Caco-2 (cell line): Measurements from ENCODE around the gene INHBC. TPM values are rescaled to one million over a fixed set of nuclear protein-coding genes. Genes with fewer than 3 reads are reported as not detected.

Source experiments
- BruUV-seq: library from RNA; stranded (reverse); fragments of 400-500 nt; replicated peaks from 2 replicates; lab custom pipeline; 2021; lab: Mats Ljungman, UMichigan
- CTCF ChIA-PET: fragments of 300-600 bp; sonication (Branson Sonifier 250); formaldehyde crosslinking; loops from one replicate; lab custom pipeline; 2022; ENCODE audit warnings: antibody characterized with exemption; lab: Charles Lee
- POLR2A ChIA-PET: fragments of 300-600 bp; sonication (Branson Sonifier 250); formaldehyde crosslinking; loops from one replicate; lab custom pipeline; 2022; ENCODE audit warnings: antibody characterized with exemption; lab: Charles Lee
- DNase-seq, 2 experiments: peaks; one replicate each; pipeline versions ENCODE4 v3.0.0 to v3.0.0-alpha.2; 2020 to 2022
- H3K27me3 ChIP-seq: replicated peaks from 2 replicates; pipeline ENCODE4 v1.6.0; 2011; ENCODE audit warnings: low read length; ENCODE audit not compliant: control insufficient read depth, insufficient read depth
- H3K36me3 ChIP-seq: 2 replicates; pipeline ENCODE4 v1.5.1; 2011; ENCODE audit warnings: low read length; ENCODE audit not compliant: control insufficient read depth, insufficient read depth
- H3K4me1 ChIP-seq: fragments of 250-450 bp; sonication (Bioruptor Pico); 2 replicates; pipeline ENCODE4 v1.5.1; 2020; ENCODE audit warnings: mild to moderate bottlenecking
- H3K4me3 ChIP-seq: 2 replicates; pipeline ENCODE4 v1.5.1; 2011; ENCODE audit warnings: low read depth, mild to moderate bottlenecking, control low read depth, low read length
- H3K9me3 ChIP-seq: fragments of 250-450 bp; sonication (Bioruptor Pico); 2 replicates; pipeline ENCODE4 v1.5.1; 2020; ENCODE audit warnings: mild to moderate bottlenecking, moderate library complexity
- H3K27ac Mint-ChIP-seq: one replicate; pipeline ENCODE4 v1.8.0; 2022; ENCODE audit warnings: mixed read lengths; ENCODE audit not compliant: unreplicated experiment
- H3K27me3 Mint-ChIP-seq: one replicate; pipeline ENCODE4 v1.8.0; 2022; ENCODE audit warnings: mixed read lengths; ENCODE audit not compliant: insufficient read depth, unreplicated experiment
- H3K36me3 Mint-ChIP-seq: one replicate; pipeline ENCODE4 v1.8.0; 2022; ENCODE audit warnings: mild to moderate bottlenecking, mixed read lengths; ENCODE audit not compliant: insufficient read depth, unreplicated experiment
- H3K4me1 Mint-ChIP-seq: one replicate; pipeline ENCODE4 v1.8.0; 2022; ENCODE audit warnings: low read depth, mixed read lengths; ENCODE audit not compliant: unreplicated experiment
- H3K4me3 Mint-ChIP-seq: one replicate; pipeline ENCODE4 v1.8.0; 2022; ENCODE audit warnings: mild to moderate bottlenecking, moderate library complexity, mixed read lengths; ENCODE audit not compliant: unreplicated experiment
- H3K9me3 Mint-ChIP-seq: one replicate; pipeline ENCODE4 v1.8.0; 2022; ENCODE audit warnings: mixed read lengths; ENCODE audit not compliant: unreplicated experiment
- intact Hi-C: fragments of 100-400 bp; cut with micrococcal nuclease; formaldehyde crosslinking; loops from one replicate; pipeline ENCODE4 v1.10.0; 2022; ENCODE audit not compliant: unreplicated experiment
- total RNA-seq: library from RNA; stranded (reverse); gene quantifications from 2 replicates; pipeline ENCODE4 v1.2.3, GENCODE V29; 2022
- TF ChIP-seq, protein P1 (sequence below), 2 experiments: fragments of 200-600 bp in 1 of 2; IDR thresholded peaks; 1 replicate in 1 of 2; 2 replicates in 1 of 2; pipeline versions ENCODE4 v1.5.1 to v1.8.0; 2011 to 2022; ENCODE audit warnings: antibody characterized with exemption in 1 of 2, control low read depth in 1 of 2, inconsistent platforms in 1 of 2, low read depth in 1 of 2, low read length in 1 of 2, mild to moderate bottlenecking in 1 of 2, moderate library complexity in 1 of 2; ENCODE audit not compliant: insufficient read depth in 1 of 2, severe bottlenecking in 1 of 2, unreplicated experiment in 1 of 2

INHBC gene
- total RNA-seq, 1 experiment from 2014 or later: not detected

DNA sequence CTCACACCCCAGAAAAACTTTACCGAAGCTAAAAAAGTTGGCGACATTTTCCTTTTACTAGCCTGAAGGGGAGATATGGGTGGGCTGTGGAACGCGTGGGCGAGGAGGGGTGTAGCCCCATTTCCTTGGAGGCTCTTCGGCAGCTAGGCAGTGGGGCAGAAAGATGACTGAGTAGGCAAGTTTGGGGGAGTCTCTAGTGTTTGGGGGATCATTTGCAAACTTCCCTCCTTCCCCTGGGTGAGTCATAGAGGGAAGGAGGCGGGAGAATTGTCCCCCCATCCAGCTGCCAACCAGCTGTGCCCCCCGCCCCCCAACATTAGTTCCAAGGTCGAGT is 27.3 kb downstream of the INHBC start:
- no peaks in the 10 kb centered on the region for H3K36me3 Mint-ChIP-seq
- peaks cover 13% of the 10 kb centered on the region for H3K27me3 Mint-ChIP-seq
- BruUV-seq: no TSS peak
- no peaks in the 10 kb centered on the region for H3K36me3 ChIP-seq
- no peaks in the 10 kb centered on the region for H3K9me3 Mint-ChIP-seq
- no peaks in the 10 kb centered on the region for H3K9me3 ChIP-seq
- POLR2A ChIA-PET: no interaction called here
- peaks cover 10% of the 10 kb centered on the region for H3K4me1 ChIP-seq
- H3K27me3 ChIP-seq: no peaks in the 10 kb centered on the region
- peaks cover 15% of the 10 kb centered on the region for H3K4me1 Mint-ChIP-seq
- no peak for DNase-seq
- TF ChIP-seq, protein P1, sequence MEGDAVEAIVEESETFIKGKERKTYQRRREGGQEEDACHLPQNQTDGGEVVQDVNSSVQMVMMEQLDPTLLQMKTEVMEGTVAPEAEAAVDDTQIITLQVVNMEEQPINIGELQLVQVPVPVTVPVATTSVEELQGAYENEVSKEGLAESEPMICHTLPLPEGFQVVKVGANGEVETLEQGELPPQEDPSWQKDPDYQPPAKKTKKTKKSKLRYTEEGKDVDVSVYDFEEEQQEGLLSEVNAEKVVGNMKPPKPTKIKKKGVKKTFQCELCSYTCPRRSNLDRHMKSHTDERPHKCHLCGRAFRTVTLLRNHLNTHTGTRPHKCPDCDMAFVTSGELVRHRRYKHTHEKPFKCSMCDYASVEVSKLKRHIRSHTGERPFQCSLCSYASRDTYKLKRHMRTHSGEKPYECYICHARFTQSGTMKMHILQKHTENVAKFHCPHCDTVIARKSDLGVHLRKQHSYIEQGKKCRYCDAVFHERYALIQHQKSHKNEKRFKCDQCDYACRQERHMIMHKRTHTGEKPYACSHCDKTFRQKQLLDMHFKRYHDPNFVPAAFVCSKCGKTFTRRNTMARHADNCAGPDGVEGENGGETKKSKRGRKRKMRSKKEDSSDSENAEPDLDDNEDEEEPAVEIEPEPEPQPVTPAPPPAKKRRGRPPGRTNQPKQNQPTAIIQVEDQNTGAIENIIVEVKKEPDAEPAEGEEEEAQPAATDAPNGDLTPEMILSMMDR (IDR thresholded peaks at IDR 0.05; ENCODE audit: insufficient read depth in 1 of 2, low read depth in 1 of 2, low read length in 1 of 2, severe bottlenecking in 1 of 2, unreplicated experiment in 1 of 2): no peak
- no peak overlapping the region for H3K27ac Mint-ChIP-seq
- peak overlapping the region; percentile 43 for H3K4me3 ChIP-seq
- CTCF ChIA-PET: interaction anchor here (0.8 to 1.2 kb wide), 2 partner anchors 9 to 248 kb away, joined by 3 to 5 read pairs; no protein-coding TSS in a partner anchor
- H3K4me3 Mint-ChIP-seq: peak overlapping the region; percentile 81
- intact Hi-C loops: loop anchor here (1.0 kb wide), 1 partner anchor 249 kb away; no protein-coding TSS in a partner anchor

DNA sequence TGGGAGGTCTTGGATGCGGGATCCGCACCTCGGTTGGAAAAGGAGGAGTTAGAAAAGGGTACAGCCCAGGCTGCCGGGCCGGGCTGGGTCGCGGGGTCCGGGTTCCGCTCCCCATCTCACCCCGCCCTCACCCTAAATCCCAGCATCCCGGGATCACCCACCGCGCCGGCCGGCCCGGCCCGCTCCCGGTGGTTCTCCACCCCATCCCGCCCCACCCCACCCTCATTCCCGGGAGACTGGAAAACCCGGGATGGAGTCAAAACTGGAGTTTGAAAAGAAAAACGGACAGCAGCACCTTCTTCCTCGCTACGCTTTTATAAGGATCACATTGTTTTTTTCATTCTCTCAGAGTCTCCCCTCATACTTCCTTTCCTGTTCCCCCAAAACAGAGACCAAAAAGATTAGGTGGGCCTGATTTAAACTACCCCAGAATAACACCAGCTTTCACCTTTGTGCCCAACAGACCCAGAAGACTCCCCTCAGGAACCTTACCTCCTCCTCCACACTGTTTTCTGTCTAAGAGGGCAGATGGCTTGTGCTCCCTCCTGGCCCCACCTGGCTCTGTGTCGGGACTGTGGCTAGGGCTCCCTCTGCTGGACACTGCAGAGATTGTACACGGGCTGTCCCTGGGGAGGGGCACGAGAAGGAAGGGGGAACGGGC is 27.8 kb downstream of the INHBC start:
- H3K4me1 ChIP-seq: peaks cover 10% of the 10 kb centered on the region
- peaks cover 17% of the 10 kb centered on the region for H3K27me3 Mint-ChIP-seq
- peak overlapping the region; percentile 81 for H3K4me3 Mint-ChIP-seq
- H3K4me1 Mint-ChIP-seq: peaks cover 14% of the 10 kb centered on the region
- intact Hi-C loops: loop anchor here (1.0 kb wide), 1 partner anchor 249 kb away; no protein-coding TSS in a partner anchor
- BruUV-seq: no TSS peak
- no peaks in the 10 kb centered on the region for H3K9me3 ChIP-seq
- H3K4me3 ChIP-seq: peak overlapping the region; percentile 43
- peak; percentile 92 to 93 for DNase-seq
- ChIA-PET POLR2A (no interaction called here), CTCF (interaction anchor here (0.8 to 1.2 kb wide), 3 partner anchors 10 to 249 kb away, joined by 3 to 5 read pairs (median 3); no protein-coding TSS in a partner anchor)
- peak overlapping the region; percentile 49 for H3K27ac Mint-ChIP-seq
- H3K36me3 Mint-ChIP-seq: no peaks in the 10 kb centered on the region
- no peaks in the 10 kb centered on the region for H3K9me3 Mint-ChIP-seq
- H3K36me3 ChIP-seq: no peaks in the 10 kb centered on the region
- no peaks in the 10 kb centered on the region for H3K27me3 ChIP-seq
- TF ChIP-seq, protein P1 (IDR thresholded peaks at IDR 0.05; ENCODE audit: insufficient read depth in 1 of 2, low read depth in 1 of 2, low read length in 1 of 2, severe bottlenecking in 1 of 2, unreplicated experiment in 1 of 2): peak; percentile 83 to 95

DNA sequence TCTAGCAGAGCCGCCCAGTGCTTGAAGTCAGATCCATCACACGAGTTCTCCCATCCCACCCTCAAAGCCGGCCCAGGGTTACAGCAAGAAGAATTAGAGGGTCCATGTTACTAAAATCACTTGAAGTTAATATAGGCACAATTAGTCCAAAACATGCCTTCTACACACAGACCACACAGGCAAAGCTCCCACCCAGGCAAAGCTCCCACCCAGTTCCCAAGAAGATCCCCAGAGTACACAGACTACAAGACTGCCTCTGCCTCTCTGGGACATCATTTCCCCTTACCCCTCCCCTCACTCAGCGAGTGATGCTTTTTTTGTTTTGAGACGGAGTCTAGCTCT is 28.3 kb downstream of the INHBC start:
- no peaks in the 10 kb centered on the region for H3K36me3 ChIP-seq
- no peaks in the 10 kb centered on the region for H3K27me3 ChIP-seq
- H3K4me3 Mint-ChIP-seq: peak overlapping the region; percentile 81
- H3K27me3 Mint-ChIP-seq: peaks cover 21% of the 10 kb centered on the region
- no peaks in the 10 kb centered on the region for H3K9me3 Mint-ChIP-seq
- POLR2A ChIA-PET: no interaction called here
- DNase-seq: no peak
- intact Hi-C loops: loop anchor here (1.0 kb wide), 1 partner anchor 250 kb away; no protein-coding TSS in a partner anchor
- peaks cover 10% of the 10 kb centered on the region for H3K4me1 ChIP-seq
- peaks cover 14% of the 10 kb centered on the region for H3K4me1 Mint-ChIP-seq
- CTCF ChIA-PET: interaction anchor here (1.0 to 1.2 kb wide), 2 partner anchors 234 to 249 kb away, joined by 3 to 5 read pairs; no protein-coding TSS in a partner anchor
- H3K27ac Mint-ChIP-seq: peak overlapping the region; percentile 49
- TF ChIP-seq, protein P1 (IDR thresholded peaks at IDR 0.05; ENCODE audit: insufficient read depth in 1 of 2, low read depth in 1 of 2, low read length in 1 of 2, severe bottlenecking in 1 of 2, unreplicated experiment in 1 of 2): no peak
- H3K9me3 ChIP-seq: no peaks in the 10 kb centered on the region
- H3K36me3 Mint-ChIP-seq: no peaks in the 10 kb centered on the region
- no peak overlapping the region for H3K4me3 ChIP-seq
- BruUV-seq: no TSS peak
